ENCODE results near the gene PCNX2. TPM values are rescaled to one million over a fixed set of nuclear protein-coding genes. Genes with fewer than 3 reads are reported as not detected.

The PCNX2 gene
- total RNA-seq, 3 donors from 2014 or later (not counting 1 experiment from before 2014, with no cell fraction given) = 12.9 to 25.8 (median 16.0) TPM

DNA sequence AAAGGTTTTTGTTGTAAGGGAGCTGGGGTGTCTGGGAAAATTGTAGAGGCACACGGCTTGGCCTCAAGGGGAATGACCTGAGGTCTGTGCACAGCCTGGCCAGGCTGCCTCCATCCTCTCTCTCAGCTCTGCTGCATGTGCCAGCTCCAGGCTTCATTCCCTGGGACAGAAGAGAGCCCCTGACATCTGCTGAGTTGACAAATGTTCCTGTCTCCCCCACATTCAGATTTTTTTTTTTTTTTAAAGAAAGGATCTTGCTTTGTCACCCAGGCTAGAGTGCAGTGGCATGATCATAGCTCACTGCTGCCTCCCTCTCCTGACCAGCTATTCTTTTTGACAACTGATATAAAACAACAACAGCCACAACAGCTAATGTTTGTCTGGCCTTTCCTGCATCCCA lies 84.4 kb downstream of the PCNX2 start:
- H3K4me3 Mint-ChIP-seq = no peak overlapping the region
- no peaks in the 10 kb centered on the region for H3K9me3 ChIP-seq (ENCODE audit: control insufficient read depth, insufficient read depth, low read length)

DNA sequence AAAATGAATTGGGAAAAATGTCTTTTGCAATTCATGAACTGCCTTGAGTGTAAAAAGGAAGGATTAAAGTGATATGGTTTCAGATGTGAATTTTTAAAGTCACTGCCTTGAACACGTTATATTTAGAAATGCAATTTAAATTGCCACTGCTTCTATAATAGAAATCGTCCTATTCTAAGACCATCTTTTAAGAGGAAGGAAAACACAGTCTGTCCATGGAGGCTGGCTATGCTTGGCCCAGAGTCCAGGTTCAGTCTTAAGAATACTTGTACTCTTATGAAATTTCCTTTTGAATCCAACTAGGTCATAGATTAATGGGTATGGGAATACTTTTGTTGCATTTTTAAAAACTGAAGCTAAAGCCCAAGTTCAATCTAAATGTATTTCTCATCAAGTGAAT lies 86.0 kb downstream of the PCNX2 start:
- Mint-ChIP-seq H3K9me3 (no peaks in the 10 kb centered on the region), H3K4me3 (no peak overlapping the region), H3K27me3 (ENCODE audit: low read depth in 2 of 2) (no peaks in the 10 kb centered on the region), H3K4me1 (no peaks in the 10 kb centered on the region), H3K27ac (no peak overlapping the region), H3K36me3 (no peaks in the 10 kb centered on the region)
- 100% methylated on average over 1 of the region's 2 CpGs for WGBS (ENCODE audit: insufficient coverage)
- Histone ChIP-seq H3K36me3 (ENCODE audit: control insufficient read depth, insufficient read depth, low read length) (no peaks in the 10 kb centered on the region), H3K4me1 (ENCODE audit: control insufficient read depth, insufficient read depth, low read length) (no peaks in the 10 kb centered on the region), H3K9me3 (ENCODE audit: control insufficient read depth, insufficient read depth, low read length) (no peaks in the 10 kb centered on the region), H3K4me3 (ENCODE audit: low read length) (no peak overlapping the region), H3K27ac (ENCODE audit: low read length) (no peak overlapping the region), H3K27me3 (ENCODE audit: control insufficient read depth, insufficient read depth, low read length) (no peaks in the 10 kb centered on the region)
- DNase-seq (no peak), ATAC-seq (no peak)
- TF ChIP-seq, protein P1, sequence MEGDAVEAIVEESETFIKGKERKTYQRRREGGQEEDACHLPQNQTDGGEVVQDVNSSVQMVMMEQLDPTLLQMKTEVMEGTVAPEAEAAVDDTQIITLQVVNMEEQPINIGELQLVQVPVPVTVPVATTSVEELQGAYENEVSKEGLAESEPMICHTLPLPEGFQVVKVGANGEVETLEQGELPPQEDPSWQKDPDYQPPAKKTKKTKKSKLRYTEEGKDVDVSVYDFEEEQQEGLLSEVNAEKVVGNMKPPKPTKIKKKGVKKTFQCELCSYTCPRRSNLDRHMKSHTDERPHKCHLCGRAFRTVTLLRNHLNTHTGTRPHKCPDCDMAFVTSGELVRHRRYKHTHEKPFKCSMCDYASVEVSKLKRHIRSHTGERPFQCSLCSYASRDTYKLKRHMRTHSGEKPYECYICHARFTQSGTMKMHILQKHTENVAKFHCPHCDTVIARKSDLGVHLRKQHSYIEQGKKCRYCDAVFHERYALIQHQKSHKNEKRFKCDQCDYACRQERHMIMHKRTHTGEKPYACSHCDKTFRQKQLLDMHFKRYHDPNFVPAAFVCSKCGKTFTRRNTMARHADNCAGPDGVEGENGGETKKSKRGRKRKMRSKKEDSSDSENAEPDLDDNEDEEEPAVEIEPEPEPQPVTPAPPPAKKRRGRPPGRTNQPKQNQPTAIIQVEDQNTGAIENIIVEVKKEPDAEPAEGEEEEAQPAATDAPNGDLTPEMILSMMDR (IDR thresholded peaks at IDR 0.05) = no peak
- intact Hi-C loops (cut with micrococcal nuclease) = no loop called here

More for the DNA sequence above, 84.4 kb downstream of the PCNX2 start:
- no peaks in the 10 kb centered on the region for H3K27me3 ChIP-seq (ENCODE audit: control insufficient read depth, insufficient read depth, low read length)
- Mint-ChIP-seq H3K36me3 (no peaks in the 10 kb centered on the region), H3K9me3 (no peaks in the 10 kb centered on the region), H3K27me3 (ENCODE audit: low read depth in 2 of 2) (no peaks in the 10 kb centered on the region), H3K27ac (no peak overlapping the region), H3K4me1 (no peaks in the 10 kb centered on the region)
- no peak for ATAC-seq
- DNase-seq = no peak
- H3K27ac ChIP-seq (ENCODE audit: low read length) = no peak overlapping the region
- intact Hi-C loops (cut with micrococcal nuclease) = no loop called here
- no peak overlapping the region for H3K4me3 ChIP-seq (ENCODE audit: low read length)
- no peaks in the 10 kb centered on the region for H3K4me1 ChIP-seq (ENCODE audit: control insufficient read depth, insufficient read depth, low read length)
- H3K36me3 ChIP-seq (ENCODE audit: control insufficient read depth, insufficient read depth, low read length) = no peaks in the 10 kb centered on the region
- 83% methylated on average over 1 of the region's 1 CpG for WGBS (ENCODE audit: insufficient coverage)
- TF ChIP-seq, protein P1 (IDR thresholded peaks at IDR 0.05) = no peak

DNA sequence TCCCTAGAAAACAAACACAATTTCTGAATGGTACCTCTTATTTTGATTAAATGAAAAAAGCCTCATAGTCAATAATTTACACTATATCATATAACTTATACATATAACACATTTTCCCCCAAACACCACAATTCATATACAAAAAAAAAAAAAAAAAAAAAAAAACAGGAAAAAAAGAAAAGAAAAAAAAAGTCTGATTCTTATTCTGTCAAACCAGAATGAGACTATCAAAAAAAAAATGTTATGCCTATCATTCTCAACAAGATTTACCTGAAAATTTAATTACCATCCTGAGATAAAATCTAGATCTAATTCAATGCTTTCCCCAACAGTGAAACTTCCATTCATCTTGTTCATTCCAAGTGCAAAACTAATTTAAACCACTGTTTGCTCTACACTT lies 86.8 kb downstream of the PCNX2 start:
- H3K36me3 Mint-ChIP-seq = no peaks in the 10 kb centered on the region
- no peak overlapping the region for H3K27ac ChIP-seq (ENCODE audit: low read length)
- ATAC-seq (no peak), DNase-seq (no peak)
- no peaks in the 10 kb centered on the region for H3K36me3 ChIP-seq (ENCODE audit: control insufficient read depth, insufficient read depth, low read length)
- no peaks in the 10 kb centered on the region for H3K9me3 Mint-ChIP-seq
- no peak overlapping the region for H3K4me3 Mint-ChIP-seq
- TF ChIP-seq, protein P1 (IDR thresholded peaks at IDR 0.05) = no peak
- no peaks in the 10 kb centered on the region for H3K27me3 ChIP-seq (ENCODE audit: control insufficient read depth, insufficient read depth, low read length)
- H3K4me1 ChIP-seq (ENCODE audit: control insufficient read depth, insufficient read depth, low read length) = no peaks in the 10 kb centered on the region
- H3K9me3 ChIP-seq (ENCODE audit: control insufficient read depth, insufficient read depth, low read length) = no peaks in the 10 kb centered on the region
- no peak overlapping the region for H3K4me3 ChIP-seq (ENCODE audit: low read length)
- H3K4me1 Mint-ChIP-seq = no peaks in the 10 kb centered on the region
- no peak overlapping the region for H3K27ac Mint-ChIP-seq
- H3K27me3 Mint-ChIP-seq (ENCODE audit: low read depth in 2 of 2) = no peaks in the 10 kb centered on the region
- intact Hi-C loops (cut with micrococcal nuclease) = no loop called here

DNA sequence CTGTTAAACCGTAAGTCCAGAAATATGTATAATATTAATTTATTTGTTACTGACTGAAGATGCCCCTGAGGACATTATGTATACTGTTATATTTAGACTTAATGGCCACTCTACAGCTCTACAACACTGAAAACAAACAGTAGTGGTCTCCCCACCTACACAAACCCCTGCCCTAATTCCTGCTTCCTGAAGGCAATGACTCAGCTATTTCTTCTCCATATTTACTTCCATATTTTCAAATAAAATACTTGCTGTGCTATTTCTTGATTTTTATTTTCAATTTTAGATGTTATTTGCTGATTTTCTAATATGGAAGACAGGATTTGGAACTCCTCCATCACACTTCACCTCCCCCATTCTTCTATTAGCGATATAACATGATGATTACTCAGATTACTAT lies 97.6 kb downstream of the PCNX2 start:
- DNase-seq (no peak), ATAC-seq (no peak)
- 83% methylated on average over 1 of the region's 2 CpGs for WGBS (ENCODE audit: insufficient coverage)
- Mint-ChIP-seq H3K27me3 (ENCODE audit: low read depth in 2 of 2) (no peaks in the 10 kb centered on the region), H3K4me3 (no peak overlapping the region), H3K36me3 (peaks cover 10% of the 10 kb centered on the region), H3K27ac (no peak overlapping the region), H3K9me3 (peaks cover 0 to 5% of the 10 kb centered on the region in 2 donors), H3K4me1 (no peaks in the 10 kb centered on the region)
- no peaks in the 10 kb centered on the region for H3K4me1 ChIP-seq (ENCODE audit: control insufficient read depth, insufficient read depth, low read length)
- intact Hi-C loops (cut with micrococcal nuclease) = no loop called here
- TF ChIP-seq, protein P1 (IDR thresholded peaks at IDR 0.05) = no peak
- H3K27me3 ChIP-seq (ENCODE audit: control insufficient read depth, insufficient read depth, low read length) = no peaks in the 10 kb centered on the region
- no peaks in the 10 kb centered on the region for H3K9me3 ChIP-seq (ENCODE audit: control insufficient read depth, insufficient read depth, low read length)
- no peak overlapping the region for H3K4me3 ChIP-seq (ENCODE audit: low read length)
- H3K27ac ChIP-seq (ENCODE audit: low read length) = no peak overlapping the region
- no peaks in the 10 kb centered on the region for H3K36me3 ChIP-seq (ENCODE audit: control insufficient read depth, insufficient read depth, low read length)

All from natural killer cell (primary cell).